GM12878 (cell line): Measurements from ENCODE around the gene F11. TPM values are rescaled to one million over a fixed set of nuclear protein-coding genes. Genes with fewer than 3 reads are reported as not detected.

Source experiments
- ATAC-seq: fragments of 200-7000 bp; cut with Tn5 transposase; 3 replicates; pipeline ENCODE4 v1.9.1; 2020; ENCODE audit warnings: mild to moderate bottlenecking, moderate library complexity
- BruUV-seq: library from RNA; stranded (reverse); fragments of 400-500 nt; replicated peaks from 2 replicates; lab custom pipeline; 2021; lab: Mats Ljungman, UMichigan
- CTCF ChIA-PET: fragments of 300-600 bp; sonication (Branson Sonifier 250); formaldehyde crosslinking; extraction: SDS; loops from one replicate; lab custom pipeline; 2021; ENCODE audit warnings: inconsistent platforms; lab: Yijun Ruan, JAX
- POLR2A ChIA-PET: fragments of 350-600 bp; formaldehyde crosslinking; extraction: SDS; loops from one replicate; lab custom pipeline; 2021; ENCODE audit warnings: inconsistent platforms; lab: Charles Lee
- RAD21 ChIA-PET: fragments of 300-600 bp; sonication (Branson Sonifier 250); formaldehyde crosslinking; loops from one replicate; lab custom pipeline; 2023; ENCODE audit warnings: antibody characterized with exemption; ENCODE audit not compliant: unreplicated experiment; lab: Charles Lee
- SMC1A ChIA-PET: fragments of 300-600 bp; sonication (Branson Sonifier 250); formaldehyde crosslinking; loops from one replicate; lab custom pipeline; 2023; ENCODE audit not compliant: unreplicated experiment, uncharacterized antibody; lab: Charles Lee
- DNase-seq: peaks from one replicate; pipeline ENCODE4 v3.0.0-alpha.2; 2011; ENCODE audit warnings: low read depth, low spot score
- FAIRE-seq: peaks from 3 replicates; lab custom pipeline; 2011; peaks lifted over from hg19 to GRCh38; lab: Jason Lieb, UNC
- H2AFZ ChIP-seq: 2 replicates; pipeline ENCODE4 v1.6.0; 2011; ENCODE audit warnings: low read depth, low read length, control low read depth; ENCODE audit not compliant: control insufficient read depth
- H3K27ac ChIP-seq: 2 replicates; pipeline ENCODE4 v1.5.1; 2011; ENCODE audit warnings: control low read depth; ENCODE audit not compliant: control insufficient read depth, insufficient read depth
- H3K27me3 ChIP-seq, 2 experiments: replicated peaks in 1 of 2; 2 replicates each; pipeline versions ENCODE4 v1.6.0 to v1.6.1; 2011; ENCODE audit warnings: low read length in 1 of 2; ENCODE audit not compliant: control insufficient read depth in 2 of 2, insufficient read depth in 2 of 2
- H3K36me3 ChIP-seq, 2 experiments: 2 replicates each; pipeline ENCODE4 v1.5.1; 2011; ENCODE audit warnings: low read length in 1 of 2; ENCODE audit not compliant: control insufficient read depth in 2 of 2, insufficient read depth in 2 of 2
- H3K4me1 ChIP-seq: 2 replicates; pipeline ENCODE4 v1.6.1; 2011; ENCODE audit warnings: mild to moderate bottlenecking, low read length, moderate library complexity, mixed read lengths; ENCODE audit not compliant: control insufficient read depth, insufficient read depth
- H3K4me2 ChIP-seq: 2 replicates; pipeline ENCODE4 v1.6.0; 2011; ENCODE audit warnings: control low read depth; ENCODE audit not compliant: control insufficient read depth, insufficient read depth
- H3K4me3 ChIP-seq: fragments of 200-600 bp; sonication (generic); 2 replicates; pipeline ENCODE4 v1.5.1; 2016
- H3K79me2 ChIP-seq: 2 replicates; pipeline ENCODE4 v1.6.0; 2011; ENCODE audit warnings: low read length; ENCODE audit not compliant: control insufficient read depth, insufficient read depth
- H3K9ac ChIP-seq: 2 replicates; pipeline ENCODE4 v1.8.0; 2011; ENCODE audit warnings: low read length, control low read depth, mixed read lengths; ENCODE audit not compliant: control insufficient read depth, insufficient read depth
- H3K9me3 ChIP-seq: replicated peaks from 3 replicates; pipeline ENCODE4 v1.5.1; 2011; ENCODE audit warnings: mild to moderate bottlenecking, low read length; ENCODE audit not compliant: control insufficient read depth, insufficient read depth
- H4K20me1 ChIP-seq: 2 replicates; pipeline ENCODE4 v1.6.0; 2011; ENCODE audit not compliant: control insufficient read depth, insufficient read depth
- CREB1 ChIP-seq: IDR thresholded peaks from 2 replicates; pipeline ENCODE4 v1.6.1; 2012; ENCODE audit warnings: low read depth, mild to moderate bottlenecking, inconsistent platforms
- NFYA ChIP-seq: IDR thresholded peaks from 2 replicates; pipeline ENCODE4 v1.6.1; 2011; ENCODE audit warnings: low read depth, mild to moderate bottlenecking, low read length, improper control_type of control experiment, borderline replicate concordance
- NKRF ChIP-seq: fragments of 450-650 bp; conservative IDR thresholded peaks from 2 replicates; pipeline ENCODE4 v1.6.1; 2017; ENCODE audit warnings: mild to moderate bottlenecking, moderate library complexity
- NR2C1 ChIP-seq: fragments of 450-650 bp; IDR thresholded peaks from 2 replicates; pipeline ENCODE4 v1.6.1; 2017; ENCODE audit warnings: antibody characterized with exemption, mild to moderate bottlenecking, moderate library complexity
- POU2F2 ChIP-seq: IDR thresholded peaks from 3 replicates; pipeline ENCODE4 v1.6.1; 2011; ENCODE audit warnings: low read depth, mild to moderate bottlenecking, low read length, borderline replicate concordance
- RAD21 ChIP-seq: IDR thresholded peaks from 2 replicates; pipeline ENCODE4 v1.6.1; 2011; ENCODE audit warnings: mild to moderate bottlenecking, low read depth, low read length, moderate library complexity; ENCODE audit not compliant: insufficient read depth
- RAD51 ChIP-seq: fragments of 450-650 bp; IDR thresholded peaks from 2 replicates; pipeline ENCODE4 v1.6.1; 2016; ENCODE audit warnings: moderate library complexity, mild to moderate bottlenecking, inconsistent platforms
- SIX5 ChIP-seq: IDR thresholded peaks from 2 replicates; pipeline ENCODE4 v1.6.1; 2011; ENCODE audit warnings: mild to moderate bottlenecking, low read depth, low read length, moderate library complexity; ENCODE audit not compliant: severe bottlenecking
- STAT1 ChIP-seq: fragments of 450-650 bp; conservative IDR thresholded peaks from 2 replicates; pipeline ENCODE4 v1.6.1; 2014; ENCODE audit warnings: antibody characterized with exemption, mild to moderate bottlenecking
- TCF3 ChIP-seq: IDR thresholded peaks from 2 replicates; pipeline ENCODE4 v1.6.1; 2012; ENCODE audit warnings: low read depth, mild to moderate bottlenecking, low read length, borderline replicate concordance; ENCODE audit not compliant: insufficient read depth
- WGBS: methylation state at CpG from one replicate; pipeline ENCODE4 v1.1.6; 2016; ENCODE audit warnings: low lambda C conversion rate; ENCODE audit not compliant: insufficient replicate concordance, insufficient coverage; ENCODE audit errors: missing lambda C conversion rate; 5-methylcytosine and 5-hydroxymethylcytosine counted together
- in situ Hi-C: fragments of 300-500 bp; cut with MboI; formaldehyde crosslinking; loops from 9 replicates; pipeline ENCODE4 v1.14.3; 2018; ENCODE audit warnings: mixed read lengths
- intact Hi-C: fragments of 100-400 bp; cut with micrococcal nuclease; formaldehyde crosslinking; loops from one replicate; pipeline ENCODE4 v1.14.2; 2022; ENCODE audit not compliant: unreplicated experiment
- polyA plus RNA-seq, 11 experiments: library from polyadenylated mRNA; depleted of rRNA in 4 of 11; unstranded in 6 of 11; stranded (reverse) in 5 of 11; fragments of >200 nt; fragmentation: Nextera tagmentation in 4 of 11; fragmentation: Illumina TruSeq in 1 of 11; extraction: Ambion mirVana in 4 of 11; extraction: Trizol in 1 of 11; gene quantifications; 1 replicate in 1 of 11; 2 replicates in 10 of 11; pipeline versions ENCODE4 v1.2.1 to v1.2.3, GENCODE V29; 2011 to 2016; ENCODE audit warnings: inconsistent platforms in 2 of 11, missing spikeins in 2 of 11, low read depth in 1 of 11
- total RNA-seq, 4 experiments: library from RNA; depleted of rRNA in 3 of 4; stranded (reverse); fragments of >200 nt in 3 of 4; fragmentation: Illumina TruSeq in 1 of 4; extraction: Trizol in 1 of 4; gene quantifications; 2 replicates each; pipeline versions ENCODE4 v1.2.1 to v1.2.3, GENCODE V29; 2013 to 2021
- TF ChIP-seq, protein P1 (sequence below): fragments of 450-650 bp; IDR thresholded peaks from 2 replicates; pipeline ENCODE4 v1.6.1; 2017; ENCODE audit warnings: mild to moderate bottlenecking, moderate library complexity
- TF ChIP-seq, protein P2 (sequence below), 3 experiments: IDR thresholded peaks in 2 of 3; conservative IDR thresholded peaks in 1 of 3; 2 replicates each; pipeline ENCODE4 v1.5.1; 2011; ENCODE audit warnings: low read depth in 3 of 3, low read length in 3 of 3, mild to moderate bottlenecking in 3 of 3, control low read depth in 2 of 3, moderate library complexity in 2 of 3, inconsistent platforms in 1 of 3, mixed read lengths in 1 of 3; ENCODE audit not compliant: control insufficient read depth in 2 of 3, insufficient read depth in 1 of 3; ENCODE audit errors: extremely low read depth in 1 of 3
- TF ChIP-seq, protein P3 (sequence below): fragments of 450-650 bp; IDR thresholded peaks from 2 replicates; pipeline ENCODE4 v1.6.1; 2017; ENCODE audit warnings: low read depth, mild to moderate bottlenecking, moderate library complexity

The F11 gene
- total and polyA plus RNA-seq, 10 of the 15 experiments (the other 5 are each of a cell fraction or from before 2014, with no cell fraction given): not detected

- no peak for DNase-seq
- no peak overlapping the region for H3K27ac ChIP-seq
- no peaks in the 10 kb centered on the region for H3K36me3 ChIP-seq
- no peaks in the 10 kb centered on the region for H3K9me3 ChIP-seq
- ChIA-PET CTCF (no interaction called here), POLR2A (no interaction called here), RAD21 (no interaction called here), SMC1A (no interaction called here)
- H3K79me2 ChIP-seq: no peaks in the 10 kb centered on the region
- intact Hi-C loops (no loop called here), in situ Hi-C loops (no loop called here)
- H3K9ac ChIP-seq: no peak overlapping the region
- no peak for ATAC-seq
- no peak overlapping the region for H3K4me3 ChIP-seq
- BruUV-seq: no TSS peak
- H3K4me2 ChIP-seq: no peak overlapping the region
- no peaks in the 10 kb centered on the region for H3K4me1 ChIP-seq
- no peak for FAIRE-seq
- WGBS: 0% methylated on average over 3 of the region's 3 CpGs
- no peaks in the 10 kb centered on the region for H3K27me3 ChIP-seq
- H4K20me1 ChIP-seq: no peaks in the 10 kb centered on the region
- H2AFZ ChIP-seq: no peak overlapping the region
- no peak for TF ChIP-seq POU2F2
- no peak for TF ChIP-seq RAD21
- TF ChIP-seq, protein P1, sequence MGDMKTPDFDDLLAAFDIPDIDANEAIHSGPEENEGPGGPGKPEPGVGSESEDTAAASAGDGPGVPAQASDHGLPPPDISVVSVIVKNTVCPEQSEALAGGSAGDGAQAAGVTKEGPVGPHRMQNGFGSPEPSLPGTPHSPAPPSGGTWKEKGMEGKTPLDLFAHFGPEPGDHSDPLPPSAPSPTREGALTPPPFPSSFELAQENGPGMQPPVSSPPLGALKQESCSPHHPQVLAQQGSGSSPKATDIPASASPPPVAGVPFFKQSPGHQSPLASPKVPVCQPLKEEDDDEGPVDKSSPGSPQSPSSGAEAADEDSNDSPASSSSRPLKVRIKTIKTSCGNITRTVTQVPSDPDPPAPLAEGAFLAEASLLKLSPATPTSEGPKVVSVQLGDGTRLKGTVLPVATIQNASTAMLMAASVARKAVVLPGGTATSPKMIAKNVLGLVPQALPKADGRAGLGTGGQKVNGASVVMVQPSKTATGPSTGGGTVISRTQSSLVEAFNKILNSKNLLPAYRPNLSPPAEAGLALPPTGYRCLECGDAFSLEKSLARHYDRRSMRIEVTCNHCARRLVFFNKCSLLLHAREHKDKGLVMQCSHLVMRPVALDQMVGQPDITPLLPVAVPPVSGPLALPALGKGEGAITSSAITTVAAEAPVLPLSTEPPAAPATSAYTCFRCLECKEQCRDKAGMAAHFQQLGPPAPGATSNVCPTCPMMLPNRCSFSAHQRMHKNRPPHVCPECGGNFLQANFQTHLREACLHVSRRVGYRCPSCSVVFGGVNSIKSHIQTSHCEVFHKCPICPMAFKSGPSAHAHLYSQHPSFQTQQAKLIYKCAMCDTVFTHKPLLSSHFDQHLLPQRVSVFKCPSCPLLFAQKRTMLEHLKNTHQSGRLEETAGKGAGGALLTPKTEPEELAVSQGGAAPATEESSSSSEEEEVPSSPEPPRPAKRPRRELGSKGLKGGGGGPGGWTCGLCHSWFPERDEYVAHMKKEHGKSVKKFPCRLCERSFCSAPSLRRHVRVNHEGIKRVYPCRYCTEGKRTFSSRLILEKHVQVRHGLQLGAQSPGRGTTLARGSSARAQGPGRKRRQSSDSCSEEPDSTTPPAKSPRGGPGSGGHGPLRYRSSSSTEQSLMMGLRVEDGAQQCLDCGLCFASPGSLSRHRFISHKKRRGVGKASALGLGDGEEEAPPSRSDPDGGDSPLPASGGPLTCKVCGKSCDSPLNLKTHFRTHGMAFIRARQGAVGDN: no peak
- TF ChIP-seq NFYA: no peak
- TF ChIP-seq NR2C1: no peak
- no peak for TF ChIP-seq TCF3
- no peak for TF ChIP-seq STAT1
- TF ChIP-seq RAD51: no peak
- TF ChIP-seq, protein P2, sequence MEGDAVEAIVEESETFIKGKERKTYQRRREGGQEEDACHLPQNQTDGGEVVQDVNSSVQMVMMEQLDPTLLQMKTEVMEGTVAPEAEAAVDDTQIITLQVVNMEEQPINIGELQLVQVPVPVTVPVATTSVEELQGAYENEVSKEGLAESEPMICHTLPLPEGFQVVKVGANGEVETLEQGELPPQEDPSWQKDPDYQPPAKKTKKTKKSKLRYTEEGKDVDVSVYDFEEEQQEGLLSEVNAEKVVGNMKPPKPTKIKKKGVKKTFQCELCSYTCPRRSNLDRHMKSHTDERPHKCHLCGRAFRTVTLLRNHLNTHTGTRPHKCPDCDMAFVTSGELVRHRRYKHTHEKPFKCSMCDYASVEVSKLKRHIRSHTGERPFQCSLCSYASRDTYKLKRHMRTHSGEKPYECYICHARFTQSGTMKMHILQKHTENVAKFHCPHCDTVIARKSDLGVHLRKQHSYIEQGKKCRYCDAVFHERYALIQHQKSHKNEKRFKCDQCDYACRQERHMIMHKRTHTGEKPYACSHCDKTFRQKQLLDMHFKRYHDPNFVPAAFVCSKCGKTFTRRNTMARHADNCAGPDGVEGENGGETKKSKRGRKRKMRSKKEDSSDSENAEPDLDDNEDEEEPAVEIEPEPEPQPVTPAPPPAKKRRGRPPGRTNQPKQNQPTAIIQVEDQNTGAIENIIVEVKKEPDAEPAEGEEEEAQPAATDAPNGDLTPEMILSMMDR (IDR thresholded peaks at IDR 0.05 in 2 of 3, conservative IDR thresholded peaks at IDR 0.05 in 1 of 3; ENCODE audit: control insufficient read depth in 2 of 3, extremely low read depth in 1 of 3, insufficient read depth in 1 of 3, low read depth in 3 of 3, low read length in 3 of 3): no peak
- no peak for TF ChIP-seq NKRF
- TF ChIP-seq, protein P3, sequence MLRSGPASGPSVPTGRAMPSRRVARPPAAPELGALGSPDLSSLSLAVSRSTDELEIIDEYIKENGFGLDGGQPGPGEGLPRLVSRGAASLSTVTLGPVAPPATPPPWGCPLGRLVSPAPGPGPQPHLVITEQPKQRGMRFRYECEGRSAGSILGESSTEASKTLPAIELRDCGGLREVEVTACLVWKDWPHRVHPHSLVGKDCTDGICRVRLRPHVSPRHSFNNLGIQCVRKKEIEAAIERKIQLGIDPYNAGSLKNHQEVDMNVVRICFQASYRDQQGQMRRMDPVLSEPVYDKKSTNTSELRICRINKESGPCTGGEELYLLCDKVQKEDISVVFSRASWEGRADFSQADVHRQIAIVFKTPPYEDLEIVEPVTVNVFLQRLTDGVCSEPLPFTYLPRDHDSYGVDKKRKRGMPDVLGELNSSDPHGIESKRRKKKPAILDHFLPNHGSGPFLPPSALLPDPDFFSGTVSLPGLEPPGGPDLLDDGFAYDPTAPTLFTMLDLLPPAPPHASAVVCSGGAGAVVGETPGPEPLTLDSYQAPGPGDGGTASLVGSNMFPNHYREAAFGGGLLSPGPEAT: no peak
- TF ChIP-seq SIX5: no peak
- TF ChIP-seq CREB1: no peak
These were observed 41.9 kb downstream of the F11 start for GRCh38 chr4:186307916-186308315.
